Psoas muscle (tissue), 8 donors: ENCODE measurements around the gene SLC2A5. TPM values are rescaled to one million over a fixed set of nuclear protein-coding genes. Genes with fewer than 3 reads are reported as not detected.

Source experiments
- ATAC-seq, 4 donors: fragments of 200-7000 bp; cut with Tn5 transposase; one replicate each; pipeline ENCODE4 v1.9.1; 2020; ENCODE audit warnings: moderate library complexity in 3 of 4, mild to moderate bottlenecking in 2 of 4
- DNase-seq, 2 donors: peaks; one replicate each; pipeline ENCODE4 v3.0.0-alpha.2; 2020
- H3K27ac ChIP-seq: fragments of 200-600 bp; one replicate; pipeline ENCODE4 v1.8.0; 2022
- H3K27me3 ChIP-seq, 3 donors: fragments of 200-600 bp in 1 of 3; one replicate each; pipeline versions ENCODE4 v1.6.1 to v1.8.0; 2013 to 2022; ENCODE audit warnings: low read length in 2 of 3, mild to moderate bottlenecking in 2 of 3, moderate library complexity in 1 of 3; ENCODE audit not compliant: insufficient read depth in 3 of 3
- H3K36me3 ChIP-seq, 2 donors: fragments of 200-600 bp in 1 of 2; one replicate each; pipeline versions ENCODE4 v1.6.1 to v1.8.0; 2013 to 2022; ENCODE audit warnings: low read depth in 1 of 2, mild to moderate bottlenecking in 1 of 2, moderate library complexity in 1 of 2; ENCODE audit not compliant: insufficient read depth in 1 of 2
- H3K4me1 ChIP-seq: fragments of 200-600 bp; one replicate; pipeline ENCODE4 v1.8.0; 2022
- H3K4me3 ChIP-seq: fragments of 200-600 bp; one replicate; pipeline ENCODE4 v1.8.0; 2022; ENCODE audit warnings: mild to moderate bottlenecking
- H3K9me3 ChIP-seq: fragments of 200-600 bp; one replicate; pipeline ENCODE4 v1.8.0; 2022
- CTCF ChIP-seq: fragments of 200-600 bp; IDR thresholded peaks from one replicate; pipeline ENCODE4 v1.8.0; 2022; ENCODE audit warnings: antibody characterized with exemption
- WGBS, 3 donors: extraction: QIAGEN DNeasy Blood & Tissue Kit; methylation state at CpG; one replicate each; pipeline versions ENCODE4 v1.1.6 to v1.1.7; 2013; 5-methylcytosine and 5-hydroxymethylcytosine counted together
- intact Hi-C, 2 donors: fragments of 100-400 bp; cut with DNase I; formaldehyde crosslinking; loops; one replicate each; pipeline versions ENCODE4 v1.11.0 to v1.14.2; 2022
- polyA plus RNA-seq, 3 donors: library from polyadenylated mRNA; stranded (reverse); fragments of 200-250 nt; gene quantifications; one replicate each; pipeline ENCODE4 v1.2.3, GENCODE V29; 2013
- total RNA-seq, 4 donors: library from RNA; stranded (reverse); fragmentation: NEBNext Ultra II Directional in 2 of 4; extraction: Animal tissue kit (Norgen Biotek cat#: 25700) in 2 of 4; gene quantifications; one replicate each; pipeline versions ENCODE4 v1.2.1 to v1.2.4, GENCODE V29; 2021 to 2023
- donor health status: healthy with polysubstance abuse.
- donor health status: DM: no; HTN: no; CAD: no; lungs with moderate emphysema.
- donor health status: Bipolar disorder and iron deficiency.
- donor health status: healthy.
- donor health status: DM: yes; HTN: yes; CAD: no.
- donor health status: DM: no; HTN: no; CAD: no.
- donor health status: DM: no; HTN: no; CAD: no.
- donor health status: DM: yes; HTN: yes; CAD: no.

The SLC2A5 gene
- total and polyA plus RNA-seq, 7 donors: 12.8 to 97.9 (median 31.7) TPM

GRCh38 chr1:9051379-9051778 is 18.1 kb downstream of the SLC2A5 start:
- no peak for DNase-seq
- WGBS, 3 donors: 55 to 76% (median 63%) methylated on average over 1 of the region's 1 CpG
- Histone ChIP-seq H3K9me3 (no peaks in the 10 kb centered on the region), H3K27ac (peak overlapping the region; percentile 25), H3K27me3 (no peaks in the 10 kb centered on the region), H3K4me3 (no peak overlapping the region), H3K36me3 (peaks cover 1 to 13% of the 10 kb centered on the region in 2 donors), H3K4me1 (peaks cover 12% of the 10 kb centered on the region)
- intact Hi-C loops: no loop called here
- ATAC-seq: no peak
- no peak for TF ChIP-seq CTCF

- peaks cover 3 to 13% of the 10 kb centered on the region in 2 donors for H3K36me3 ChIP-seq
- intact Hi-C loops: no loop called here
- DNase-seq (no peak), ATAC-seq (peak; percentile 68 to 79 (median 74))
- no peaks in the 10 kb centered on the region for H3K9me3 ChIP-seq
- no peak for TF ChIP-seq CTCF
- peak overlapping the region; percentile 25 for H3K27ac ChIP-seq
- H3K4me3 ChIP-seq: no peak overlapping the region
- 25 to 43% (median 25%) methylated on average over 3 of the region's 3 CpGs for WGBS, 3 donors
- no peaks in the 10 kb centered on the region for H3K27me3 ChIP-seq
- H3K4me1 ChIP-seq: peaks cover 12% of the 10 kb centered on the region
These were observed 18.6 kb downstream of the SLC2A5 start for GRCh38 chr1:9050803-9051202.

GRCh38 chr1:9048551-9048950 is 20.9 kb downstream of the SLC2A5 start:
- no peak overlapping the region for H3K4me3 ChIP-seq
- WGBS, 3 donors: 50 to 63% (median 53%) methylated on average over 7 of the region's 7 CpGs
- no peak overlapping the region for H3K27ac ChIP-seq
- no peaks in the 10 kb centered on the region for H3K27me3 ChIP-seq
- no peaks in the 10 kb centered on the region for H3K9me3 ChIP-seq
- no peak for TF ChIP-seq CTCF
- peaks cover 3 to 8% of the 10 kb centered on the region in 2 donors for H3K36me3 ChIP-seq
- H3K4me1 ChIP-seq: peaks cover 12% of the 10 kb centered on the region
- DNase-seq (no peak), ATAC-seq (peak in 1 of 4 donors; percentile 59)
- intact Hi-C loops: no loop called here

- peaks cover 12% of the 10 kb centered on the region for H3K4me1 ChIP-seq
- WGBS, 3 donors: 48 to 84% (median 77%) methylated on average over 2 of the region's 2 CpGs
- no peaks in the 10 kb centered on the region for H3K9me3 ChIP-seq
- H3K36me3 ChIP-seq: peaks cover 3 to 8% of the 10 kb centered on the region in 2 donors
- no peak overlapping the region for H3K27ac ChIP-seq
- H3K4me3 ChIP-seq: no peak overlapping the region
- H3K27me3 ChIP-seq: no peaks in the 10 kb centered on the region
- ATAC-seq: no peak
- no peak for TF ChIP-seq CTCF
- intact Hi-C loops: no loop called here
- DNase-seq: no peak
These were observed 22.4 kb downstream of the SLC2A5 start for GRCh38 chr1:9047019-9047418.

GRCh38 chr1:9045861-9046510 is 23.4 kb downstream of the SLC2A5 start:
- Histone ChIP-seq H3K4me3 (no peak overlapping the region), H3K36me3 (peaks cover 3 to 14% of the 10 kb centered on the region in 2 donors), H3K4me1 (peaks cover 4% of the 10 kb centered on the region), H3K9me3 (no peaks in the 10 kb centered on the region), H3K27me3 (no peaks in the 10 kb centered on the region), H3K27ac (no peak overlapping the region)
- intact Hi-C loops: no loop called here
- 50 to 78% (median 65%) methylated on average over 7 of the region's 7 CpGs for WGBS, 3 donors
- DNase-seq: no peak
- no peak for TF ChIP-seq CTCF
- ATAC-seq: no peak
